HEK293 (cell line): ENCODE measurements around the gene CYP2R1.

Source experiments
- CTCF ChIA-PET: fragments of 350-600 bp; formaldehyde crosslinking; extraction: SDS; loops from one replicate; lab custom pipeline; 2021; ENCODE audit warnings: antibody characterized with exemption; lab: Yijun Ruan, JAX
- POLR2A ChIA-PET: fragments of 300-600 bp; formaldehyde crosslinking; extraction: SDS; loops from one replicate; lab custom pipeline; 2020; ENCODE audit warnings: antibody characterized with exemption, inconsistent platforms; lab: Yijun Ruan, JAX
- H3K27ac ChIP-seq: fragments of 200-500 bp; sonication (Bioruptor generic); 2 replicates; pipeline ENCODE4 v1.5.1; 2014; ENCODE audit warnings: low read depth, low read length, control low read depth, inconsistent platforms; ENCODE audit errors: extremely low read depth
- H3K36me3 ChIP-seq, 2 experiments: fragments of 200-500 bp in 1 of 2; sonication (Bioruptor generic) in 1 of 2; 1 replicate in 1 of 2; 2 replicates in 1 of 2; pipeline ENCODE4 v1.5.1; 2014 to 2017; ENCODE audit warnings: inconsistent platforms in 2 of 2, low read length in 2 of 2; ENCODE audit not compliant: control insufficient read depth in 2 of 2, insufficient read depth in 1 of 2
- H3K4me1 ChIP-seq: fragments of 200-500 bp; sonication (Bioruptor generic); 2 replicates; pipeline ENCODE4 v1.5.1; 2014; ENCODE audit warnings: mild to moderate bottlenecking, low read length, inconsistent platforms; ENCODE audit not compliant: control insufficient read depth, insufficient read depth
- H3K4me3 ChIP-seq: 2 replicates; pipeline ENCODE4 v1.5.1; 2011; ENCODE audit warnings: low read depth, mild to moderate bottlenecking, control low read depth, low read length, moderate library complexity
- H3K9me3 ChIP-seq: fragments of 200-500 bp; sonication (Bioruptor generic); 2 replicates; pipeline ENCODE4 v1.5.1; 2014; ENCODE audit warnings: low read depth, low read length, inconsistent platforms; ENCODE audit not compliant: control insufficient read depth, insufficient read depth
- BCL11B ChIP-seq: fragments of 450-650 bp; formaldehyde crosslinking; IDR thresholded peaks from 2 replicates; pipeline ENCODE4 v1.5.1; 2016; ENCODE audit warnings: low read depth, missing biosample characterization, missing genetic modification characterization
- GLI4 ChIP-seq: fragments of 450-650 bp; formaldehyde crosslinking; IDR thresholded peaks from 2 replicates; pipeline ENCODE4 v1.5.1; 2016; ENCODE audit warnings: missing biosample characterization, missing genetic modification characterization
- GLIS2 ChIP-seq: fragments of 450-650 bp; formaldehyde crosslinking; IDR thresholded peaks from 2 replicates; pipeline ENCODE4 v1.5.1; 2016; ENCODE audit warnings: missing biosample characterization, missing genetic modification characterization
- IKZF3 ChIP-seq: fragments of 450-650 bp; IDR thresholded peaks from 2 replicates; pipeline ENCODE4 v1.5.0; 2018; ENCODE audit warnings: missing biosample characterization, mild to moderate bottlenecking, missing genetic modification characterization, moderate library complexity
- PATZ1 ChIP-seq: fragments of 450-650 bp; formaldehyde crosslinking; IDR thresholded peaks from 2 replicates; pipeline ENCODE4 v1.5.1; 2016; ENCODE audit warnings: missing biosample characterization, missing genetic modification characterization
- REST ChIP-seq: fragments of 450-650 bp; formaldehyde crosslinking; IDR thresholded peaks from 2 replicates; pipeline ENCODE4 v1.5.1; 2016; ENCODE audit warnings: missing biosample characterization, missing genetic modification characterization
- SALL2 ChIP-seq: fragments of 450-650 bp; formaldehyde crosslinking; IDR thresholded peaks from 2 replicates; pipeline ENCODE4 v1.5.0; 2017; ENCODE audit warnings: missing biosample characterization, mild to moderate bottlenecking, missing genetic modification characterization, borderline replicate concordance
- TCF7L2 ChIP-seq: IDR thresholded peaks from 2 replicates; pipeline ENCODE4 v1.6.1; 2011; ENCODE audit warnings: low read depth, mild to moderate bottlenecking, inconsistent platforms, low read length, moderate library complexity, borderline replicate concordance
- WT1 ChIP-seq: fragments of 450-650 bp; formaldehyde crosslinking; IDR thresholded peaks from 2 replicates; pipeline ENCODE4 v1.5.1; 2016; ENCODE audit warnings: missing biosample characterization, missing genetic modification characterization
- ZFP69B ChIP-seq: fragments of 450-650 bp; formaldehyde crosslinking; IDR thresholded peaks from 2 replicates; pipeline ENCODE4 v1.5.1; 2016; ENCODE audit warnings: missing biosample characterization, missing genetic modification characterization
- ZNF138 ChIP-seq: fragments of 450-650 bp; formaldehyde crosslinking; IDR thresholded peaks from 2 replicates; pipeline ENCODE4 v1.5.1; 2016; ENCODE audit warnings: missing biosample characterization, missing genetic modification characterization, borderline replicate concordance
- ZNF146 ChIP-seq: fragments of 450-650 bp; formaldehyde crosslinking; IDR thresholded peaks from 2 replicates; pipeline ENCODE4 v1.5.1; 2016; ENCODE audit warnings: missing biosample characterization, missing genetic modification characterization
- ZNF16 ChIP-seq: fragments of 450-650 bp; formaldehyde crosslinking; IDR thresholded peaks from 2 replicates; pipeline ENCODE4 v1.5.1; 2016; ENCODE audit warnings: low read depth, missing biosample characterization, missing genetic modification characterization
- ZNF169 ChIP-seq: fragments of 450-650 bp; formaldehyde crosslinking; IDR thresholded peaks from 2 replicates; pipeline ENCODE4 v1.5.1; 2016; ENCODE audit warnings: missing biosample characterization, missing genetic modification characterization
- ZNF174 ChIP-seq: fragments of 450-650 bp; formaldehyde crosslinking; IDR thresholded peaks from 2 replicates; pipeline ENCODE4 v1.5.0; 2017; ENCODE audit warnings: missing biosample characterization, mild to moderate bottlenecking, missing genetic modification characterization
- ZNF341 ChIP-seq: fragments of 450-650 bp; formaldehyde crosslinking; IDR thresholded peaks from 2 replicates; pipeline ENCODE4; 2016; ENCODE audit warnings: low read depth, missing biosample characterization, missing genetic modification characterization
- ZNF488 ChIP-seq: fragments of 450-650 bp; formaldehyde crosslinking; IDR thresholded peaks from 2 replicates; pipeline ENCODE4 v1.5.1; 2016; ENCODE audit warnings: missing biosample characterization, missing genetic modification characterization
- ZNF585B ChIP-seq: fragments of 450-650 bp; formaldehyde crosslinking; IDR thresholded peaks from 2 replicates; pipeline ENCODE4 v1.5.1; 2016; ENCODE audit warnings: missing biosample characterization, missing genetic modification characterization
- ZNF621 ChIP-seq: fragments of 450-650 bp; formaldehyde crosslinking; IDR thresholded peaks from 2 replicates; pipeline ENCODE4 v1.5.1; 2017; ENCODE audit warnings: missing biosample characterization, missing genetic modification characterization
- ZNF626 ChIP-seq: fragments of 450-650 bp; sonication (Bioruptor Pico); formaldehyde crosslinking; IDR thresholded peaks from 2 replicates; pipeline ENCODE4 v1.5.1; 2018; ENCODE audit warnings: missing biosample characterization, missing genetic modification characterization, inconsistent platforms
- ZNF645 ChIP-seq: fragments of 450-650 bp; formaldehyde crosslinking; IDR thresholded peaks from 2 replicates; pipeline ENCODE4; 2016; ENCODE audit warnings: missing biosample characterization, missing genetic modification characterization
- ZNF658 ChIP-seq: fragments of 450-650 bp; formaldehyde crosslinking; IDR thresholded peaks from 2 replicates; pipeline ENCODE4; 2016; ENCODE audit warnings: missing biosample characterization, missing genetic modification characterization
- ZNF704 ChIP-seq: fragments of 450-650 bp; formaldehyde crosslinking; IDR thresholded peaks from 2 replicates; pipeline ENCODE4 v1.5.1; 2016; ENCODE audit warnings: missing biosample characterization, missing genetic modification characterization
- ZSCAN16 ChIP-seq: fragments of 450-650 bp; formaldehyde crosslinking; IDR thresholded peaks from 2 replicates; pipeline ENCODE4 v1.5.1; 2016; ENCODE audit warnings: missing biosample characterization, missing genetic modification characterization
- ZXDB ChIP-seq: fragments of 450-650 bp; formaldehyde crosslinking; IDR thresholded peaks from 2 replicates; pipeline ENCODE4 v1.5.1; 2016; ENCODE audit warnings: missing biosample characterization, missing genetic modification characterization

CYP2R1 gene

GRCh38 chr11:14892036-14892556 lies at the start of gene CYP2R1 (continued):
- no peak for TF ChIP-seq REST (tag by site-specific recombination)
- no peak; the same call in 1 of the 2 replicates for TF ChIP-seq IKZF3 (tag by site-specific recombination)
- no peak for TF ChIP-seq ZNF621
- TF ChIP-seq BCL11B (tag by site-specific recombination): no peak
- no peak for TF ChIP-seq ZNF138 (tag by site-specific recombination)
- TF ChIP-seq ZNF341 (tag by site-specific recombination): peak; percentile 52
- no peak for TF ChIP-seq GLI4 (tag by site-specific recombination)
- no peak for TF ChIP-seq ZNF626 (tag by site-specific recombination)
- peak; percentile 78 for TF ChIP-seq ZXDB (tag by site-specific recombination)
- no peak for TF ChIP-seq ZSCAN16 (tag by site-specific recombination)
- 0 out of 2 replicates have a peak, but pooled peaks have one; percentile 46 for TF ChIP-seq ZFP69B (tag by site-specific recombination)
- no peak for TF ChIP-seq ZNF658 (tag by site-specific recombination)

GRCh38 chr11:14938936-14939335 lies 46.9 kb upstream of the CYP2R1 start:
- H3K36me3 ChIP-seq: no peaks in the 10 kb centered on the region
- POLR2A ChIA-PET: no interaction called here
- no peaks in the 10 kb centered on the region for H3K9me3 ChIP-seq
- H3K27ac ChIP-seq: no peak overlapping the region
- TF ChIP-seq PATZ1 (tag by site-specific recombination) (no peak), ZNF585B (tag by site-specific recombination) (peak; percentile 17; the same call in 1 of the 2 replicates)
- CTCF ChIA-PET: interaction anchor here (0.6 to 1.8 kb wide), 4 partner anchors 15 to 100 kb away, joined by 3 to 6 read pairs (median 4); no protein-coding TSS in a partner anchor
- H3K4me3 ChIP-seq: no peak overlapping the region
- H3K4me1 ChIP-seq: no peaks in the 10 kb centered on the region

- H3K9me3 ChIP-seq: no peaks in the 10 kb centered on the region
- H3K4me3 ChIP-seq: no peak overlapping the region
- no peaks in the 10 kb centered on the region for H3K4me1 ChIP-seq
- TF ChIP-seq ZNF146 (tag by site-specific recombination): no peak
- TF ChIP-seq ZNF169 (tag by site-specific recombination): no peak
- TF ChIP-seq WT1 (tag by site-specific recombination): no peak
- TF ChIP-seq ZNF704 (tag by site-specific recombination): no peak
- TF ChIP-seq ZNF488 (tag by site-specific recombination): no peak
- no peak for TF ChIP-seq TCF7L2
- no peak for TF ChIP-seq GLIS2 (tag by site-specific recombination)
- TF ChIP-seq ZNF16 (tag by site-specific recombination): no peak
- TF ChIP-seq SALL2 (tag by site-specific recombination): no peak
- no peak for TF ChIP-seq ZNF645 (tag by site-specific recombination)
- no peak for TF ChIP-seq ZNF174 (tag by site-specific recombination)
- CTCF ChIA-PET: interaction anchor here (1.0 to 1.4 kb wide), 2 partner anchors 12 to 26 kb away, joined by 4 to 5 read pairs; no protein-coding TSS in a partner anchor
- H3K27ac ChIP-seq: no peak overlapping the region
- no peaks in the 10 kb centered on the region for H3K36me3 ChIP-seq
- POLR2A ChIA-PET: no interaction called here
Measured at GRCh38 chr11:14934641-14935351, 42.8 kb upstream of the CYP2R1 start.
